UCSD-AML1 (cell line): Measurements from ENCODE around the gene PCDHGA9.
"Not testable (repeated sequence)": the region's sequence is repeated elsewhere in the genome, so short reads cannot be mapped to it uniquely, and the experiment has no call there.

Experiments
- DNase-seq: peaks from one replicate; lab custom pipeline; 2025; ENCODE audit not compliant: unreplicated experiment; lab: John Stamatoyannopoulos, UW

Gene PCDHGA9

GRCh38 chr5:141402553-141403243 lies at the start of gene PCDHGA9:
Gene PCDHGA9, plus strand, starts transcription at chr5:141402778. Its CDS starts 175 bp downstream, at chr5:141402953.
- DNase-seq = no peak

GRCh38 chr5:141354900-141355469 lies 47.6 kb upstream of the PCDHGA9 start, which contains the start of gene PCDHGA4:
Gene PCDHGA4, plus strand, starts transcription at chr5:141355021. Its CDS starts 87 bp downstream, at chr5:141355108.
- DNase-seq = no peak

GRCh38 chr5:141355641-141356040 lies 46.9 kb upstream of the PCDHGA9 start:
- no peak for DNase-seq

- DNase-seq = no peak
Measured at GRCh38 chr5:141356133-141356532, 46.4 kb upstream of the PCDHGA9 start.

- DNase-seq = no peak
Measured at GRCh38 chr5:141356950-141357349, 45.6 kb upstream of the PCDHGA9 start.

- DNase-seq = peak; percentile 40
Measured at GRCh38 chr5:141359790-141360426, 42.7 kb upstream of the PCDHGA9 start, which contains the start of gene PCDHGB2. Gene PCDHGB2, plus strand, starts transcription at chr5:141359994. Its CDS starts 142 bp downstream, at chr5:141360136.

GRCh38 chr5:141360685-141361084 lies 41.9 kb upstream of the PCDHGA9 start:
- DNase-seq = no peak

GRCh38 chr5:141362719-141363118 lies 39.9 kb upstream of the PCDHGA9 start:
- DNase-seq = no peak

GRCh38 chr5:141363952-141364660 lies 38.5 kb upstream of the PCDHGA9 start, which contains the start of gene PCDHGA5:
Gene PCDHGA5, plus strand, starts transcription at chr5:141364162. Its CDS starts 169 bp downstream, at chr5:141364331.
- DNase-seq = no peak

GRCh38 chr5:141366016-141366896 lies 36.3 kb upstream of the PCDHGA9 start:
- no peak for DNase-seq

GRCh38 chr5:141369994-141370848 lies 32.4 kb upstream of the PCDHGA9 start, which contains the start of gene PCDHGB3:
Gene PCDHGB3, plus strand, starts transcription at chr5:141370242. Its CDS starts 153 bp downstream, at chr5:141370395.
- DNase-seq = peak; percentile 30

- no peak for DNase-seq
Measured at GRCh38 chr5:141371572-141372475, 30.8 kb upstream of the PCDHGA9 start.

GRCh38 chr5:141373673-141374317 lies 28.8 kb upstream of the PCDHGA9 start, which contains the start of gene PCDHGA6:
Gene PCDHGA6, plus strand, starts transcription at chr5:141373891. Its CDS starts 193 bp downstream, at chr5:141374084.
- no peak for DNase-seq

GRCh38 chr5:141374627-141375026 lies 28.0 kb upstream of the PCDHGA9 start:
- DNase-seq = no peak

GRCh38 chr5:141375444-141376155 lies 27.0 kb upstream of the PCDHGA9 start:
- DNase-seq = not testable (repeated sequence)

GRCh38 chr5:141382469-141383294 lies 19.9 kb upstream of the PCDHGA9 start, which contains the start of gene PCDHGA7:
Gene PCDHGA7, plus strand, starts transcription at chr5:141382742. Its CDS starts 158 bp downstream, at chr5:141382900.
- no peak for DNase-seq
